Activated CD4-positive, alpha-beta T cell treated with anti-CD3 and anti-CD28 coated beads, Interleukin-2, amount 10 ng/mL, durations not matched to agents 24 days and 14 days (primary cell): Measurements from ENCODE around the gene DUOXA2. TPM values are rescaled to one million over a fixed set of nuclear protein-coding genes. Genes with fewer than 3 reads are reported as not detected.

ENCODE experiments used
- DNase-seq: peaks from one replicate; pipeline ENCODE4 v3.0.0; 2022
- H3K27ac Mint-ChIP-seq: one replicate; pipeline ENCODE4 v1.8.0; 2022; ENCODE audit warnings: mild to moderate bottlenecking, mixed read lengths
- H3K27me3 Mint-ChIP-seq: one replicate; pipeline ENCODE4 v1.8.0; 2022; ENCODE audit warnings: mixed read lengths
- H3K36me3 Mint-ChIP-seq: one replicate; pipeline ENCODE4 v1.8.0; 2022; ENCODE audit warnings: low read depth, mild to moderate bottlenecking, mixed read lengths
- H3K4me1 Mint-ChIP-seq: one replicate; pipeline ENCODE4 v1.8.0; 2021; ENCODE audit warnings: mixed read lengths
- H3K4me3 Mint-ChIP-seq: one replicate; pipeline ENCODE4 v1.8.0; 2022; ENCODE audit warnings: mild to moderate bottlenecking, moderate library complexity, mixed read lengths
- H3K9me3 Mint-ChIP-seq: one replicate; pipeline ENCODE4 v1.8.0; 2021; ENCODE audit warnings: mixed read lengths
- intact Hi-C: fragments of 100-400 bp; cut with micrococcal nuclease; formaldehyde crosslinking; loops from one replicate; pipeline ENCODE4 v1.15.1; 2023
- total RNA-seq: library from RNA; stranded (reverse); gene quantifications from 2 replicates; pipeline ENCODE4 v1.2.3, GENCODE V29; 2022

The DUOXA2 gene
- total RNA-seq, 1 donor from 2014 or later = not detected

- Mint-ChIP-seq H3K4me3 (no peak overlapping the region), H3K27me3 (peaks cover 69% of the 10 kb centered on the region), H3K4me1 (peaks cover 24% of the 10 kb centered on the region), H3K36me3 (no peaks in the 10 kb centered on the region), H3K27ac (no peak overlapping the region), H3K9me3 (no peaks in the 10 kb centered on the region)
- no peak for DNase-seq
- intact Hi-C loops = loop anchor here (5.0 kb wide), 1 partner anchor 264 kb away; no protein-coding TSS in a partner anchor
These were observed 2.6 kb downstream of the DUOXA2 start for GRCh38 chr15:45116482-45117307.

- Mint-ChIP-seq H3K27me3 (peaks cover 63% of the 10 kb centered on the region), H3K9me3 (no peaks in the 10 kb centered on the region), H3K4me1 (peaks cover 19% of the 10 kb centered on the region), H3K4me3 (peak overlapping the region; percentile 71), H3K27ac (no peak overlapping the region), H3K36me3 (no peaks in the 10 kb centered on the region)
- no peak for DNase-seq
- intact Hi-C loops = loop anchor here (5.0 kb wide), 1 partner anchor 265 kb away; no protein-coding TSS in a partner anchor
These were observed 3.4 kb downstream of the DUOXA2 start for GRCh38 chr15:45117308-45118130.

- no peaks in the 10 kb centered on the region for H3K9me3 Mint-ChIP-seq
- peak; percentile 95 for DNase-seq
- no peaks in the 10 kb centered on the region for H3K36me3 Mint-ChIP-seq
- H3K4me1 Mint-ChIP-seq = peaks cover 19% of the 10 kb centered on the region
- intact Hi-C loops = loop anchor here (5.0 kb wide), 1 partner anchor 266 kb away; no protein-coding TSS in a partner anchor
- peak overlapping the region; percentile 71 for H3K4me3 Mint-ChIP-seq
- H3K27ac Mint-ChIP-seq = no peak overlapping the region
- peaks cover 62% of the 10 kb centered on the region for H3K27me3 Mint-ChIP-seq
These were observed 4.0 kb downstream of the DUOXA2 start for GRCh38 chr15:45118131-45118588.

- Mint-ChIP-seq H3K4me1 (peaks cover 17% of the 10 kb centered on the region), H3K9me3 (no peaks in the 10 kb centered on the region), H3K27me3 (peaks cover 58% of the 10 kb centered on the region), H3K36me3 (no peaks in the 10 kb centered on the region), H3K27ac (no peak overlapping the region), H3K4me3 (no peak overlapping the region)
- DNase-seq = no peak
- intact Hi-C loops = loop anchor here (5.0 kb wide), 1 partner anchor 267 kb away; no protein-coding TSS in a partner anchor
These were observed 4.9 kb downstream of the DUOXA2 start for GRCh38 chr15:45118996-45119395.

- intact Hi-C loops = no loop called here
- H3K4me3 Mint-ChIP-seq = no peak overlapping the region
These were observed 6.2 kb downstream of the DUOXA2 start for GRCh38 chr15:45120081-45120972.

GRCh38 chr15:45121020-45121419 is 6.9 kb downstream of the DUOXA2 start:
- H3K9me3 Mint-ChIP-seq = no peaks in the 10 kb centered on the region
- H3K27me3 Mint-ChIP-seq = peaks cover 53% of the 10 kb centered on the region
- peaks cover 13% of the 10 kb centered on the region for H3K4me1 Mint-ChIP-seq
- H3K27ac Mint-ChIP-seq = no peak overlapping the region
- intact Hi-C loops = no loop called here
- DNase-seq = no peak
- H3K36me3 Mint-ChIP-seq = no peaks in the 10 kb centered on the region
- H3K4me3 Mint-ChIP-seq = no peak overlapping the region

More at GRCh38 chr15:45120081-45120972, 6.2 kb downstream of the DUOXA2 start:
- H3K4me1 Mint-ChIP-seq = peaks cover 15% of the 10 kb centered on the region
- DNase-seq = no peak
- H3K36me3 Mint-ChIP-seq = no peaks in the 10 kb centered on the region
- H3K27me3 Mint-ChIP-seq = peaks cover 53% of the 10 kb centered on the region
- no peaks in the 10 kb centered on the region for H3K9me3 Mint-ChIP-seq
- no peak overlapping the region for H3K27ac Mint-ChIP-seq

- Mint-ChIP-seq H3K36me3 (no peaks in the 10 kb centered on the region), H3K4me3 (no peak overlapping the region), H3K27me3 (peaks cover 53% of the 10 kb centered on the region), H3K4me1 (peaks cover 12% of the 10 kb centered on the region), H3K9me3 (no peaks in the 10 kb centered on the region), H3K27ac (no peak overlapping the region)
- intact Hi-C loops = no loop called here
- no peak for DNase-seq
These were observed 7.7 kb downstream of the DUOXA2 start for GRCh38 chr15:45121706-45122417.

- Mint-ChIP-seq H3K9me3 (no peaks in the 10 kb centered on the region), H3K27ac (no peak overlapping the region), H3K36me3 (no peaks in the 10 kb centered on the region), H3K27me3 (peaks cover 50% of the 10 kb centered on the region), H3K4me3 (no peak overlapping the region), H3K4me1 (peaks cover 7% of the 10 kb centered on the region)
- DNase-seq = no peak
- intact Hi-C loops = no loop called here
These were observed 8.6 kb downstream of the DUOXA2 start for GRCh38 chr15:45122719-45123118.

- Mint-ChIP-seq H3K27me3 (peaks cover 50% of the 10 kb centered on the region), H3K27ac (no peak overlapping the region)
- intact Hi-C loops = no loop called here
These were observed 9.3 kb downstream of the DUOXA2 start for GRCh38 chr15:45123397-45123796.

GRCh38 chr15:45126535-45127158 is 12.5 kb downstream of the DUOXA2 start:
- Mint-ChIP-seq H3K36me3 (no peaks in the 10 kb centered on the region), H3K27ac (no peak overlapping the region), H3K9me3 (no peaks in the 10 kb centered on the region), H3K4me3 (no peak overlapping the region), H3K4me1 (no peaks in the 10 kb centered on the region), H3K27me3 (peaks cover 64% of the 10 kb centered on the region)
- intact Hi-C loops = no loop called here
- DNase-seq = peak; percentile 79

More at GRCh38 chr15:45123397-45123796, 9.3 kb downstream of the DUOXA2 start:
- Mint-ChIP-seq H3K9me3 (no peaks in the 10 kb centered on the region), H3K36me3 (no peaks in the 10 kb centered on the region), H3K4me1 (peaks cover under 1% of the 10 kb centered on the region), H3K4me3 (no peak overlapping the region)
- DNase-seq = no peak

- Mint-ChIP-seq H3K4me3 (no peak overlapping the region), H3K36me3 (no peaks in the 10 kb centered on the region), H3K9me3 (no peaks in the 10 kb centered on the region), H3K27ac (no peak overlapping the region), H3K27me3 (peaks cover 75% of the 10 kb centered on the region), H3K4me1 (no peaks in the 10 kb centered on the region)
- intact Hi-C loops = no loop called here
- no peak for DNase-seq
These were observed 15.0 kb downstream of the DUOXA2 start for GRCh38 chr15:45128971-45129639.

GRCh38 chr15:45129651-45130129 is 15.6 kb downstream of the DUOXA2 start, which contains the start of the genes DUOX1 and DUOXA1:
TSS of gene DUOX1 (plus strand) at chr15:45129994. CDS start at chr15:45131967, 1,973 bp downstream.
TSS of gene DUOXA1 (minus strand) at chr15:45129879. CDS start at chr15:45123014, 6,865 bp downstream.
- H3K9me3 Mint-ChIP-seq = no peaks in the 10 kb centered on the region
- intact Hi-C loops = no loop called here
- DNase-seq = peak; percentile 72
- no peak within 1 kb of the TSS for H3K4me3 Mint-ChIP-seq
- H3K27me3 Mint-ChIP-seq = peaks cover 79% of the 10 kb centered on the region
- H3K27ac Mint-ChIP-seq = no peak within 1 kb of the TSS
- peaks cover 1% of the 10 kb centered on the region for H3K4me1 Mint-ChIP-seq
- H3K36me3 Mint-ChIP-seq = no peaks in the 10 kb centered on the region
